Cerebellar nuclear complex (tissue), 1 donor: Measurements from ENCODE around the gene ARHGAP25.

ENCODE experiments used
- DNase-seq, 2 experiments: peaks; one replicate each; lab custom pipeline; 2025; lab: John Stamatoyannopoulos, UW

Gene ARHGAP25, protein sequence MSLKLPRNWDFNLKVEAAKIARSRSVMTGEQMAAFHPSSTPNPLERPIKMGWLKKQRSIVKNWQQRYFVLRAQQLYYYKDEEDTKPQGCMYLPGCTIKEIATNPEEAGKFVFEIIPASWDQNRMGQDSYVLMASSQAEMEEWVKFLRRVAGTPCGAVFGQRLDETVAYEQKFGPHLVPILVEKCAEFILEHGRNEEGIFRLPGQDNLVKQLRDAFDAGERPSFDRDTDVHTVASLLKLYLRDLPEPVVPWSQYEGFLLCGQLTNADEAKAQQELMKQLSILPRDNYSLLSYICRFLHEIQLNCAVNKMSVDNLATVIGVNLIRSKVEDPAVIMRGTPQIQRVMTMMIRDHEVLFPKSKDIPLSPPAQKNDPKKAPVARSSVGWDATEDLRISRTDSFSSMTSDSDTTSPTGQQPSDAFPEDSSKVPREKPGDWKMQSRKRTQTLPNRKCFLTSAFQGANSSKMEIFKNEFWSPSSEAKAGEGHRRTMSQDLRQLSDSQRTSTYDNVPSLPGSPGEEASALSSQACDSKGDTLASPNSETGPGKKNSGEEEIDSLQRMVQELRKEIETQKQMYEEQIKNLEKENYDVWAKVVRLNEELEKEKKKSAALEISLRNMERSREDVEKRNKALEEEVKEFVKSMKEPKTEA

DNA sequence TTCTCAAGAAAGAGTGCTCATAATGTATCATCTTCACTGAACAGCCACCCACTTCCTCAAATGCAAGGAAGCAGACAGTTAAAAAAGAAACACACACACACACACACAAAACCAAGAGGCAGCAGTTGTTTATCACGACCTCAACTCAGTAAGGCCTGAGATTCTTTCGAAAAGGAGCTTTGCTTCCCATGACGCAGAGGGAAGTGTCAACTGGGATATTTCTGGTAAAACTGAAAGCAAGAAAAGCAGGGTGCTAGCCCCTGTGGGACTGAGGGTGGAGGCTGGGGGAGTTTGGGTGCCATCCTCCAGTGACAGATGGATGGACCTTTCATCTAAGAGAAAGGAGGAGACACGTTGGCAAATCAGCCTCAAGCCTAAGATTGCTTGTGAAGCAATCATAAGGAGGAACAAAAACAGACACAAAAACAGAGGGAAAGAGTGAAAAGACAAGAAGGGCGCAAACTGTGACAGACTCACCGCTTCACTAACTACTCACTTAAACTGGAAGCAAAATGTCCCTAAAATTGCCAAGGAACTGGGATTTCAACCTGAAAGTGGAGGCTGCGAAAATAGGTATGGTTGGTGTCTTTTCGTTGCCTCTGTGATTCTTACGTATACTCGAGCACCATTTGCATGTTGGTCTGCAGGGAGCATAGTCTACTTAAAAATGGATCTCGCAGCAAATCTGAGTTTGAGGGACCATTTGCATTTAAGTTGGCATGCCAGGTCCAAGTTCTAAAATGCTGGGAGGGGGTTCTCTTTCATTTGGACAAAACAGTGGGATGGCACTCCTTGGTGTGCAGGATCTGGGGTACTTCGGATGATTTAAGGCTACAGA is at the start of gene ARHGAP25:
ARHGAP25 (plus strand) TSS at position 124 of the 838 bp plus-strand sequence; CDS start at position 513, 389 bp downstream.
- no peak for DNase-seq

DNA sequence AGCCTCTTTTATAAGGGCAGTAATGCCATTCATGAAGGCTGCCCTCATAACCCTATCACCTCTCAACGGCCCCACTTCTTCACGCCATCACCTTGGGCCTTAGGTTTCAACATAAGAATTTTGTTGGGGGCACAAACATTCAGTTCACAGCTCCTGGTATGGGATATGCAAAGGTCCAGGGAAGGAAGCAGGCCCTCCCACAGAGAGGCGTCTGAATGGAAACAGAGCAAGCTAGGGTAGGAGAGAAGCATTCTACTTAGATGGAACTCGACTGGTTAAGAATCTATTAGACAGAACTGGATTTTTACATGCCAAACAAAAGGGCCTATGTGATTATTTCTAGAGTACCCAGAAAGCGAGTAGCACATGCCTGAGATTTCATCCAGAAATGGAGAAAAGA is 48.4 kb upstream of the ARHGAP25 start:
- no peak for DNase-seq

DNA sequence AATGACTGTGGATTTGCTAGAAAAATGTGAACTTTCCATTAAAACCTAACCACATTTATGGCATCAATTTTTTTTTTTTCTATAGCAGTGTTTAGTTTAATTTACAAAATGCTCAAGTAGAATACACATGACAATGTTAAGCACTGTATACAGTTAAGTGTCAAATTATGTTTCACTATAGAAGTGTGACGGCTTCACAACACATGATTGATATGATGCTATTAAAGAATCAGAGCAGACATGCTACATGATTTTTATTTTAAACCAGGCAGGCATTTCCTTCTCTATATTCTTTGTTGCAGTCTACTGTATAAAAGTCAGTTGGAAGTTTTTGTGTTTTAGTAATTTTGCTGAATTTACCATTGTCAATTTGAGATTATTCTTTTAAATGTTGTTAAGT is 47.6 kb upstream of the ARHGAP25 start:
- no peak for DNase-seq

DNA sequence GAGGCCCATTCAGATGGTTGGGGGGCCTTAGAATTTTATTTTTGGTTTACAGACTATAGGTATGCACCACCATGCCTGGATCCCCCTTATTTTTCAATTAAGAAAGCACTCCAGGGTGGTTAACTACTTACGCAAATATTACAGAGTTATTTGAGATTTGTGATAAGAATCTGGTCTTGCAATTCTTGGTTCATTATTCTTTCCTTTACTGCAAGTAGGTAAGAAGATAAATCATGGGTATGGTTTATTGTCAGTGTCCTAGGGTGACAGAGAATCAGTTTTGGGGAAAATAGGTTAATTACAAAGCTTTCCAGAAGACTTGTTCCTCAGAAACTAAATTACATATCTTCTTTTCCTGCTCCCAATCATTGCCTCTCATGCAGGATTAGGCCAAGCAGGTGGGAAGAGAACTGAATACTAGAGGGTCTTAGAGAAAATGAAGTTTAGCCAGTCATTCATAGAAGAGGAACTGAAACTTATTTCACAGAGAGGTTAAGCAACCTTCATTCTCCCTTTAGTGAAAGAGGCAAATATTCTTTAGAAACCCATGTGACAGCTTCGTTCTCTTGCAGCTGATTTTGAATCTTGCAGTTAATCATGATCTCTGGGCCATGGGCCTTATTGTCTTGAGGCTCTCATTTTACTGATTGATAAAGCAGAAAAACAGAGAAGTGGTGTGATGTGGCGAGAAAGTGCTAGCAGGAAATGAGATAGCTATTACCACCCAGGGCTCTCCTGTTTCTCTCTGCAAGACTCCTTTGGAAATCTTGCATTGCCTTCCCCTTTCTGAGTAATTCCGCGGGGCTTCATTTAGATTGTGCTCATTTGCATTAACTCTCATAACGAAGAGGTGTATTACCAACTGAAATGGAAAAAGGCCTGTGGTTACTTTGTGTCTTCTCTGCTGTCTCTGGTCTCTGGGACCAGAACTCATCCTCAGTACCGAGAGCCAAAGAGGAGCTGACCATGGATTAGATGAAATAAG is 44.8 kb upstream of the ARHGAP25 start:
- DNase-seq = no peak

DNA sequence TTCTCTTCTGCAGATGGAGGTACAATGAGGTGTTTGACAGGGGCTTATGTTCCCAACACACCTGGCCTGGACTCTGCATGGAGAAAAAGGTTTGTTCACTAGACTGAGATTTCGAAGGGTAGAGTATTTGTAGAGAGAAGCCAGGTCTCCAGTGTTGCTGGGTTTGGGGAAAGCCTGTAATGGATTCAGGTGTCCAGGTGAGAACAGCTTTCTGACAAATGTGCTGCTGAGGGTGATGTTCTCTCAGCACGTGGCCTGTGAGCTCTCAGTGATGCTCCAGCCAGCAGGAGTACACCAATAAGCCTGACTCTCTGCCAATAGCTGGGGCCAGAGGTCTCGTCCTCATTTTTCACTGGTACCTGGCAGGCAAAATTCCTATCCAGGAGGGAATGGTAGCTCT is 43.8 kb upstream of the ARHGAP25 start:
- no peak for DNase-seq

DNA sequence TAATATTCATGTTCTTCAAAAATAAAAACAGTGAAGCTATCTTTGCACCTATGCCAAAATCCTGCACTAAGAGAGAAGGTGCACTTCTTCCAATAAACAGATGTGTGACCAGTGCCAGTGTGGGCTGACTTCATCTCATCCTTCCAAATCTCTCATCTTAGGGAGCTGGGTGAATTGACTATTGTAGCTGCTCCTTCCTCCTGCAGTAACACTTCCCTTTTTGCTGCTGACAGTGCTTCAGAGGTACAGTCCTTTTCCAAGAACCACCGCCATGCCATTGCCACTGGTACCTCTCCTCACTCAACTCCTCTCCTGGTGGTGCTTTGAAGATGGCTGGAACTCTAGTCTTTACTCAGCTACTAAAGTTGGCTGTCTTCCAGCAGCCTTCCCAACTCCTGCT is 42.1 kb upstream of the ARHGAP25 start:
- no peak for DNase-seq

DNA sequence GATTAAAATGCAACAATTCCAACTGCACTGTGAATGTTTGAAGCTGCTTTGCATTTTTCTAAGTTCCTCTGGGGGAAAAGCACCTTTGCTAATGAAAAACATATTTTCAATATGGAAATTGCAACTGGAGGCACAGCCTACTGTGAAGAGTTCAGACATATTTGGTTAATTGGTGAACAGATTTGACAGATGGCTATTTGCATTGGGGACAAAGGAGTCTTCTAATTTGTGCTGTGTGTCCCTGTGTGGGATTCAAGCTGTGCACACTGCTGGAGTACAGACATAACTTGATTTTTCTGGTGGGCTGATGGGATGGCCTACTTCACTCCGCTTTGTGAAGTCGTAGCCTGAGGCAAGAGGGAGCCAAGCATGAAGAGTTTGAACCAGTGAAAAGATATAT is 40.7 kb upstream of the ARHGAP25 start:
- no peak for DNase-seq

DNA sequence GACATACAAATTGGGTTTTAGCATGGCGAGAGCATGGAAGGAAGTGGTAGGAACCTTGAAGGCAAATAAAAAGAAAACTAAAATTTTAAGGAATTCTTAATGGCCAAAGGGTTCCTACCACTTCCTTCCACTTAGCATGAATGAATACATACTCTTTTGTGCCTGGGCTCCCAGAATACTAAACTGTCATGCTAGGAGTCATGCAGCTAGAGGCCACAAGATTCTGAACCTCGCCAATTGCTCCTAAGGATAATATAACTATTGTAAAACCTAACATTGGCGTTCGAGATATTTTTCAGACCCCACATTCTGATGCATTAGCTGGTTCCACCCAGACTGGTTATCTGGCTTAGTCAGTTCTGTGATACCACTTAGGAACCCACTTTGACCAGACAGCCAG is 38.6 kb upstream of the ARHGAP25 start:
- DNase-seq = no peak

DNA sequence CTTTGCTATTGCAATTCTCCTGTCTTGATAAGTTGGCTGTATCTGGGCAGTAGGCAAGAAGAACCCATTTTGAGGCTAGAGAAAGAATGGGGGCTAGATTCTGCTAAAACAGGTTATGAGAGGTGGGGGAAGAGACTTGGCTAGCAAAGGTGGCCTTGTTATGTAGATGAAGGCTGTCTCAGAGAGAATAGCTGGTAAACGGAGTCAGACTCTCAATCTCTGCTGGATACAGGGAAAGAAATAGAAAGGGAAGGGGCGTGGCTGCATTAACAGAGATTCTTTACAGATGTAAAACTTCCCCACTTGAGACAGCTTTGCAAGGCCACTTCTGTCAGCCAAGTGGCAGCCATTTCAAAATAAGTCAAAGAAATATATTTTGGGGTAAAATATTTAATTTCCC is 38.1 kb upstream of the ARHGAP25 start:
- DNase-seq = no peak

DNA sequence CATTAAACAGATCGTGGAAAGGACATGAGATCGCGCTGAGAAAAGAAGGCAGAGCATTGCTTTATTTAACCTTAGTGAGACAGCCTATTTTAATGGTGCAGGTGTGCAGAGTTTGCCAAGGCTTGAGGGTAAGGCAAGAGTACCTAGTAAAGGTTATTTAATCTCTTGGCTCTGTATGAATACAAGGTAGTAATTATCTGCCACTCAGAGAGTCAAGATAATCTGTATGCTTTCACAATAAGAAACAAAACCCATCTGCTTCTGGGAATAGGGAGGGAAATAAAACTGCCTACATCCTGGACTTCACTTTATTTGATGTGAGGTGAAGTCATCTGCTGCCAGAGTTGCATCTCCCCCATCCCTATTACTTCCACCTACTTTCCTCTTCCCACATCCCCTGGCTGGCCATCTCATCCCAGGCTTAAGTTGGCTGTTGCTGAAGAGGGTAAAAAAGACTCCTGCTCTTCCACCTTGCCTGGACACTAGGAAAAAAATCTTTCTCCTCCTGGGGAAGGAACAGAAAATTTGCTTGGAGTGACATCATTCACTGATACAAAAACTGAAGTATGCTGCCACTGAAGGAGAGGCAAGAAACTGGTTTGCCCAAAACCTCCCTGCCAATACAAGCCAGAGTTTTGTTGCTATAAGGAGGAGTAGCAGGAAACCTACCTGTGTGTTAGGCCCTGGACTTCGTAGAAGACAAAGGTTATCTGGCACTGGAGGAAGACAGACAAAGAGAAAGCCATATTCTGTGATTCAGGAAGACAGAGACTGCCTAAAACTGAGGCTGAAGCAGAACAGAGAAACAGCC is 35.8 kb upstream of the ARHGAP25 start:
- no peak for DNase-seq

DNA sequence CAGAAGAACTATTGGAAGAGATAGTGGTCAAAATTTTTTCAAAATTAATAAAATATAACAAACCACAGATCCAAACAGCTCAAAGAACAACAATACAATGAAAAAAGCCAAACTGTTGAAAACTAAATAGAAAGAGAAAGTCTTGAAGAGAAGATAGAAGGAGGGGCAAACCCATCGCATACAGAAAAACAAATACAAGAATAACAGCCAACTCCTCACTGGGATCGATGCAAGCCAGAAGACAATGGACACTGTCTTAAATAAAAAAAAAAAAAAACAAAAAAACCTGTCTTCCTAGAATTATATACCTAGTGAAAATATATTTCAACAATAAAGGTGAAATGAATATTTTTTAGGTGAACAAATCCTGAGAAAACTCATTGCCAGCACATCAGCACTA is 34.1 kb upstream of the ARHGAP25 start:
- no peak for DNase-seq

DNA sequence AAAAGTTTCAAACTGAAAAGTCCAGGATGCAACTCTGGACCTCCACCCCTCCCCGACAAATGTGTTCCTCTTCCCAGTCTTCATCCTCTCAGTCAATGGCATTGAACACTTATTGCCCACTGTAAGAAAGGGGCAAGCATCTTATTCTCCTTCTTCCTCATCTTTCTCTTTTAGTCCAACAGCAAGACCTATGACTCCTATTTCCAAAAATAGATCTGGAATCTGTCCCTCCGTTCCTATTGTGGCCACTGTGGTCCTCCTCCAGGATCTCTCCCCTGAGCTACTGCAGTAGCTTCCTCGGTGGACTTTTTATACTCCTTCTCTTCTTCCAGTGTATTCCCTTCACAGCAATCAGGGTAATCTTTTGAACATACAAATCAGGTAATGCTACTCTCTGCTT is 28.0 kb upstream of the ARHGAP25 start:
- DNase-seq = no peak

DNA sequence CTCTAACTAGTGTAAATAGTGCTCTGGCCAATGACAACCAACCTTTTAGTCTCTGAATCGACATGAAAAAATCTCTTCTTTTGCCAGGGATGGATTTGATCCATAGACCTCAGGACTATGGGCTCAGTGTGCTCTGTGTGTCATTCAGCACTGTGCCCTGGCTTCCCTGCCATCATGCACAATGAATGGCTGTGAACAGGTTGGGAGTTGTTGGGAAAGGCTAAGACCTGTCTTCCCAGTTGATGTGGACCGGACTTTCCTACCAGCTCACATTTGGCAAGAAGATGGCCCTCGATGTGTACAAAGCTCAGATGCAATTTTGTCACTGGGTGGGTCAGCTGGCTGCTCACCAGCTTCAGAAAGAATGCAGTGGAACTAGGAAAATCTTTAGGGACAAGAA is 26.0 kb upstream of the ARHGAP25 start:
- no peak for DNase-seq

DNA sequence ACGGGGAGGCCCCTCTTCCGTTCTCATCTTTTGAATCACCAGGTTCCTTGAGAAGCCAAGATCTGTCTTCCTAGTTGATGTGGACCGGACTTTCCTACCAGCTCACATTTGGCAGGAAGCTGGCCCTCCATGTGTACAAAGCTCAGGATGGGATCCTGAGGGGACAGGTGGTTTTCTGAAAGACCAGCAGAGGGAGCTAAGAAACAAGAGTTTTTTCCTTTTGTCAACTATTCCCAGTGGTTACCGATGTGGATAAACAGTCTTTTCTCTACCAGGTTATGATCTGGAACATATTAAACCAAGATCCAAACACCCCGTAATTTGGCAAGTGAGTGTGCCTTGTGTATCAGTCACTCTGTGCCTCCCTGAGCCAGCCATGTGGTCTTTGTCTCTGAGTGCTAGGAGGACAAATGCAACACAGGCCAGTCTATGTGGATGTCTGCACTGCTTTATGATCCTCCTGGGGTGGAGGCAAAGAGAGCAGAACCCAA is 25.1 kb upstream of the ARHGAP25 start:
- no peak for DNase-seq

DNA sequence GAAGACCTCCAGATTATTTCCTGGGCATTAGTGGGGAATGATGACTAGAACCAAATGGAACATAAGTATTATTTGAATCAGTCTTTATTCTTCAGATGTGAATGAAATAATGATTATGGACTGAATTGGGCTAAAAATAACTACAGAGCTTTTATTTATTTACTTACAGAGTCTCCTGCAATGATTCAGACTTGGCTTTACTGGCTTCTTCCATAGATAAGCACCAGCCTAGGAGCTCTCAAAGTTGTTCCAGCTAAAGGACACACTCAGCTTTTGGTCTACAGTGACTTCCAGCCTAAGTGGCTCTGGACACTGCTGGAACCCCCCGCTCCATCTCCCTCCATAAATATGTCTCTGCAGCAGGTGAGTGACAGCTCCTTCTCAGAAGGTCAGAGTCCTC is 24.3 kb upstream of the ARHGAP25 start:
- no peak for DNase-seq

DNA sequence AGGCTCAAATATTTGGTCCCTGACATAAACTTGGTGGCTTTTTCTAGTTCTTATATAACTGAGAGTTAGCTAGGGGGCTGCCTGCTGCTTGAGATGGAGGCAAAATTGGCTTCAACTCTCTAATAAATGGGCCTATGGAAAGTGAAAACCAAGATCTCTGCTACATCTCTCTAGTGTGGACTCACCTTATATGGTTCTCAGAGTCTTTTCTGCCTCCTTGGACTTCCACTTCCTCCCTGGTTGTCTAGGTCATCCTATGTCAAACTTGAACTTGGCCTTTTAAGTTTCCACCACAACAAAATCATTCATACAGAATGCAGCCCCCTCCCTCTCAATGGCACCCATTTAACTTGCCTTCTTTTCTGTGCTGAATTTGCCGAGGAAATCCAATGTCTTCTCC is 23.9 kb upstream of the ARHGAP25 start:
- no peak for DNase-seq

DNA sequence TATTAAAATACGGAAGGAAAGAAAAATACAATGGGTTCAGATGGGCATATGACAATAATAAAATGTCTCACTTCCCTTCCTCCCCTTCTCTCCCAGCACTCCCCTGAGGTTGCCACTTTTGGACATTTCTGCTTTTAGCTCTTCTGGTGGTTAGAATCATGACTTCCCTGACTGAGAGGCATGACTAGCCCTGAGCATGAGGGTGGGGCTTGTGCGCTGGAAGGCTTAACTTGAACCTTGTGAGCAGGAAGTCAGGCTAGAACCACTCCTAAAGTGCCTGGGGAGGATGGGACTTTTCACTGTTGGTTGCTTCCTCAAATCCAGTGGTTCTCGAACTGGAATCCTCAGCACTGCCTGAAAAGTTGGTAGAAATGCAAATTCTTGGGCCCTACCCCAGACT is 19.7 kb upstream of the ARHGAP25 start:
- no peak for DNase-seq

DNA sequence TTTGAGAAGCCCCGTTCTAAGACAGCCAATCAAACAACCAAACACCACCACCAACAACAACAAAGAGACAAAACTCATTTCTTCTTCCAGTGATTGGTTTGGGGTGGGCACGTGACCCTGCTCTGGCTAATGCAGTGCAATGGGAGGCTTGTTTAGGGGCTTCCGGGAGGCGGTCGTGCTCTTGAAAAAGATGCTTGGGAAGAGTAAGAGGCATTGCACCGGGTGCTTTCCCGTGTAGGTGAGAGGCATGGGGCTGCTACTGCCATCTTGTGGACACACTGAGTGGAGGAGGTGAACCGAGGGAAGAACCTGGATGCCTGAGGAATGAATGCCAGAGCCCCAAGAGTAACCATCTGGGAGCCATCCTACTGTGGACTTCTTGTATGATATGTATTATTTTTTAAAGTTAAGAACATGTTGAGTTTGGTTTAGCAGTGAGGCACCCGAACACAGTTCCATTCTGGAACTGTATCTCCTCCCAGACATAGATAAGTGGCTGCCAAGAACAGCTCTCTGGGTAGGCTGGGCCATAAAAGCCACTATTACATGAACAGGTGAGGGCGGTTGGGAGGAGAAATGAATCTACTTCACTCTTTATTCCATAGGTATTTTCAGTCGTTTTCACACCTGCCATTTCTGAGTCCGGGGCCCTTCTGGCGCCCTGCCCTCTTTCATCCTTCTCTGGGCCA is 19.1 kb upstream of the ARHGAP25 start:
- no peak for DNase-seq

DNA sequence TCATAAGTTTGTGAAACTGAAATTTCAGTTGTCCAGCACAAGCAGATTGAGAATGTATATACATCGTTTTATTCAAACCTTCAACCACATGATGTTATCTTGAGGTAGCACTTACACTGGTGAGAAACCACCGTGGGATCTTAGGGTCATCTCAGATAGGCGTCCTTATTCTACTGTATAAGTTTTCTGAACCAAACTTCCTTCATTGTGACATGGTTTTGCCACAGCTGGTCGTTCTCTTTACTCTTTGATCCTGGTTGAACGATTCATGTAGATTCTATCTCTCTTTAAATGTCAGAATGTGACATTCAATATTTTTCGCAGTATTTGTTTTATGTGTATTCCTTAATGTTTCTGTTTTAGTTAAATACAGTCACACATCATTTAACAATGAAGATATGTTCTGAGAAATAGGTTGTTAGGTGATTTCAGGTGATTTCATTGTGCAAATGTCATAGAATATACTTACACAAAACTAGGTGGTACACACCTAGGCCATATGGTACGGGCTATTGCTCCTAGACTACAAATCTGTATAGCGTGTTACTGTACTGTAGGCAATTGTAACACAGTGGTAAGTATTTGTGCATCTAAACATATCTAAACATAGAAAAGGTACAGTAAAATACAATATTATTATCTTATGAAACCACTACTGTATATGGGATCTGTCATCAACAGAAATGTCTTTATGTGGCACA is 17.9 kb upstream of the ARHGAP25 start:
- no peak for DNase-seq
